Endothelial cell of umbilical vein (primary cell): ENCODE data around the gene LGALS4. TPM values are rescaled to one million over a fixed set of nuclear protein-coding genes. Genes with fewer than 3 reads are reported as not detected.

Experiments used
- BruUV-seq: library from RNA; stranded (reverse); fragments of 400-500 nt; replicated peaks from 2 replicates; lab custom pipeline; 2021; lab: Mats Ljungman, UMichigan
- CTCF ChIA-PET: fragments of 300-600, 350-600 bp; sonication (Branson Sonifier 250); formaldehyde crosslinking; loops from one replicate; lab custom pipeline; 2021; ENCODE audit warnings: antibody characterized with exemption, inconsistent platforms; lab: Charles Lee
- POLR2A ChIA-PET: fragments of 300-600, 350-600 bp; sonication (Branson Sonifier 250); formaldehyde crosslinking; loops from one replicate; lab custom pipeline; 2021; ENCODE audit warnings: antibody characterized with exemption, inconsistent platforms; lab: Charles Lee
- DNase-seq: peaks from one replicate; pipeline ENCODE4 v3.0.0-alpha.2; 2011; ENCODE audit warnings: low read depth, low spot score
- FAIRE-seq: peaks from 2 replicates; lab custom pipeline; 2011; peaks lifted over from hg19 to GRCh38; lab: Jason Lieb, UNC
- H2AFZ ChIP-seq: 2 replicates; pipeline ENCODE4 v1.6.0; 2012; ENCODE audit warnings: low read depth, low read length, control low read depth, inconsistent platforms
- H3K27ac ChIP-seq: 2 replicates; pipeline ENCODE4 v1.5.1; 2011; ENCODE audit warnings: low read depth, mild to moderate bottlenecking, control low read depth, low read length, moderate library complexity; ENCODE audit not compliant: insufficient read depth
- H3K27me3 ChIP-seq, 2 experiments: 2 replicates each; pipeline versions ENCODE4 v1.6.0 to v1.6.1; 2011; ENCODE audit warnings: low read length in 2 of 2, mixed read lengths in 1 of 2; ENCODE audit not compliant: control insufficient read depth in 2 of 2, insufficient read depth in 2 of 2
- H3K36me3 ChIP-seq, 2 experiments: 2 replicates in 1 of 2; 3 replicates in 1 of 2; pipeline ENCODE4 v1.5.1; 2011; ENCODE audit warnings: low read length in 2 of 2, mild to moderate bottlenecking in 1 of 2, moderate library complexity in 1 of 2; ENCODE audit not compliant: control insufficient read depth in 2 of 2, insufficient read depth in 2 of 2; ENCODE audit errors: extremely low read depth in 1 of 2
- H3K4me1 ChIP-seq: 3 replicates; pipeline ENCODE4 v1.5.1; 2011; ENCODE audit warnings: mild to moderate bottlenecking, low read length; ENCODE audit not compliant: control insufficient read depth, insufficient read depth; ENCODE audit errors: extremely low read depth
- H3K4me2 ChIP-seq: 2 replicates; pipeline ENCODE4 v1.6.1; 2011; ENCODE audit warnings: low read length, control low read depth, mixed read lengths; ENCODE audit not compliant: insufficient read depth
- H3K4me3 ChIP-seq, 3 experiments: fragments of 200-600 bp in 1 of 3; sonication (generic), shearing (Covaris generic) in 1 of 3; replicated peaks in 1 of 3; 2 replicates each; pipeline ENCODE4 v1.5.1; 2011 to 2016; ENCODE audit warnings: control low read depth in 3 of 3, low read length in 3 of 3, mild to moderate bottlenecking in 2 of 3, inconsistent platforms in 1 of 3, low read depth in 1 of 3, moderate library complexity in 1 of 3; ENCODE audit not compliant: insufficient read depth in 1 of 3
- H3K79me2 ChIP-seq: 2 replicates; pipeline ENCODE4 v1.6.0; 2012; ENCODE audit warnings: low read length, inconsistent platforms; ENCODE audit not compliant: control insufficient read depth, insufficient read depth
- H3K9ac ChIP-seq: replicated peaks from 2 replicates; pipeline ENCODE3; 2011; ENCODE audit warnings: low read length, control low read depth; ENCODE audit not compliant: insufficient read depth; ENCODE audit errors: extremely low read depth
- H3K9me1 ChIP-seq: replicated peaks from 3 replicates; pipeline ENCODE4 v1.6.0; 2011; ENCODE audit warnings: mild to moderate bottlenecking, low read length; ENCODE audit not compliant: control insufficient read depth, insufficient read depth; ENCODE audit errors: extremely low read depth
- H3K9me3 ChIP-seq: replicated peaks from 2 replicates; pipeline ENCODE4 v1.5.1; 2012; ENCODE audit warnings: low read length, inconsistent platforms; ENCODE audit not compliant: control insufficient read depth, insufficient read depth
- H4K20me1 ChIP-seq: replicated peaks from 2 replicates; pipeline ENCODE3; 2011; ENCODE audit warnings: mild to moderate bottlenecking, low read length; ENCODE audit not compliant: control insufficient read depth, insufficient read depth; ENCODE audit errors: extremely low read depth
- CTCF ChIP-seq, 2 donors: IDR thresholded peaks; 1 replicate in 1 of 2; 2 replicates in 1 of 2; pipeline ENCODE4 v1.5.1; 2011; ENCODE audit warnings: low read length in 2 of 2, mild to moderate bottlenecking in 2 of 2, moderate library complexity in 2 of 2, control low read depth in 1 of 2, inconsistent platforms in 1 of 2, low read depth in 1 of 2; ENCODE audit not compliant: insufficient read depth in 1 of 2; ENCODE audit errors: extremely low read depth in 1 of 2
- EZH2 ChIP-seq: IDR thresholded peaks from 2 replicates; pipeline ENCODE4 v1.6.1; 2012; ENCODE audit warnings: borderline replicate concordance, low read depth, mild to moderate bottlenecking, moderate library complexity, low read length, inconsistent platforms; ENCODE audit not compliant: severe bottlenecking
- FOS ChIP-seq: IDR thresholded peaks from 2 replicates; pipeline ENCODE4 v1.6.1; 2011; ENCODE audit warnings: mild to moderate bottlenecking, low read length, moderate library complexity, borderline replicate concordance; ENCODE audit not compliant: insufficient read depth
- GATA2 ChIP-seq: IDR thresholded peaks from 2 replicates; pipeline ENCODE4 v1.7.0; 2011; ENCODE audit warnings: low read depth, mild to moderate bottlenecking, moderate library complexity, mixed read lengths, low read length; ENCODE audit not compliant: insufficient read length, insufficient read depth
- JUN ChIP-seq: IDR thresholded peaks from 2 replicates; pipeline ENCODE4 v1.6.1; 2011; ENCODE audit warnings: borderline replicate concordance, low read depth; ENCODE audit not compliant: insufficient read length, insufficient read depth
- MAX ChIP-seq: IDR thresholded peaks from 2 replicates; pipeline ENCODE4 v1.6.1; 2011; ENCODE audit not compliant: insufficient read depth, insufficient read length
- MYC ChIP-seq: IDR thresholded peaks from one replicate; pipeline ENCODE4 v1.6.1; 2011; ENCODE audit warnings: mild to moderate bottlenecking, low read depth, low read length
- POLR2A ChIP-seq: IDR thresholded peaks from 2 replicates; pipeline ENCODE4 v1.6.1; 2012; ENCODE audit warnings: low read depth, mild to moderate bottlenecking, control low read depth, low read length
- POLR2AphosphoS5 ChIP-seq: IDR thresholded peaks from 2 replicates; pipeline ENCODE4 v1.6.1; 2012; ENCODE audit warnings: low read depth, mild to moderate bottlenecking, control low read depth, low read length, moderate library complexity; ENCODE audit not compliant: insufficient read depth
- dilution Hi-C: fragments of 300-500 bp; cut with MboI; formaldehyde crosslinking; loops from one replicate; pipeline ENCODE4 v1.15.0; 2019; ENCODE audit warnings: low sequenced_read_pairs; ENCODE audit not compliant: extremely low pct_ligation_motif_present
- intact Hi-C: fragments of 100-400 bp; cut with micrococcal nuclease; formaldehyde crosslinking; loops from one replicate; pipeline ENCODE4 v1.10.0; 2022
- polyA plus RNA-seq, 4 experiments: library from polyadenylated mRNA; depleted of rRNA in 3 of 4; stranded (reverse) in 3 of 4; unstranded in 1 of 4; fragments of >200 nt; gene quantifications; 2 replicates each; pipeline versions ENCODE4 v1.2.1 to v1.2.3, GENCODE V29; 2011 to 2012; ENCODE audit warnings: missing spikeins in 1 of 4
- total RNA-seq: library from RNA; stranded (reverse); gene quantifications from 2 replicates; pipeline ENCODE4 v1.2.3, GENCODE V29; 2021

The LGALS4 gene
- total and polyA plus RNA-seq, 2 donors (not counting 3 experiments of a cell fraction or from before 2014, with no cell fraction given) = 0.19 TPM; not detected in 1

- Histone ChIP-seq H3K4me3 (no peak overlapping the region), H3K27me3 (no peaks in the 10 kb centered on the region), H3K4me1 (peaks cover 9% of the 10 kb centered on the region), H3K9ac (no peak overlapping the region), H3K9me3 (no peaks in the 10 kb centered on the region), H3K27ac (no peak overlapping the region), H3K36me3 (no peaks in the 10 kb centered on the region), H4K20me1 (no peaks in the 10 kb centered on the region), H3K79me2 (no peaks in the 10 kb centered on the region), H3K9me1 (no peaks in the 10 kb centered on the region), H3K4me2 (no peak overlapping the region), H2AFZ (no peak overlapping the region)
- intact Hi-C loops (no loop called here), dilution Hi-C loops (no loop called here)
- POLR2A ChIA-PET = no interaction called here
- FAIRE-seq = no peak
- CTCF ChIA-PET = no interaction called here
- DNase-seq = no peak
- no peak for TF ChIP-seq MAX
- TF ChIP-seq MYC = no peak
- TF ChIP-seq CTCF (IDR thresholded peaks at IDR 0.05; ENCODE audit: extremely low read depth in 1 of 2, insufficient read depth in 1 of 2, low read depth in 1 of 2, low read length in 2 of 2) = no peak
- TF ChIP-seq POLR2AphosphoS5 = no peak
- TF ChIP-seq JUN = no peak
- TF ChIP-seq POLR2A = no peak
- no peak for TF ChIP-seq EZH2
- TF ChIP-seq GATA2 = no peak
- no peak for TF ChIP-seq FOS
- no TSS peak for BruUV-seq
Measured at GRCh38 chr19:38796154-38796553, 16.6 kb downstream of the LGALS4 start.
